Hematopoietic multipotent progenitor cell treated with erythropoietin and hydrocortisone succinate and interleukin-3 and kit ligand, for 15 days (in vitro differentiated cells): ENCODE results near the gene WWC1.
"Not testable (repeated sequence)": the region's sequence is repeated elsewhere in the genome, so short reads cannot be mapped to it uniquely, and the experiment has no call there.

Source experiments
- DNase-seq: peaks from one replicate; pipeline ENCODE4 v3.0.0-alpha.2; 2015; ENCODE audit warnings: low spot score

Gene WWC1

GRCh38 chr5:168308976-168309598, 17.6 kb downstream of the WWC1 start:
- DNase-seq: no peak

GRCh38 chr5:168310541-168310940, 19.1 kb downstream of the WWC1 start:
- DNase-seq: not testable (repeated sequence)

GRCh38 chr5:168311061-168311566, 19.7 kb downstream of the WWC1 start:
- no peak for DNase-seq

GRCh38 chr5:168312606-168313295, 21.3 kb downstream of the WWC1 start:
- no peak for DNase-seq

- no peak for DNase-seq
Observed at GRCh38 chr5:168313596-168314204, 22.3 kb downstream of the WWC1 start.

- DNase-seq: no peak
Observed at GRCh38 chr5:168314735-168315411, 23.4 kb downstream of the WWC1 start.

GRCh38 chr5:168315416-168316138, 24.1 kb downstream of the WWC1 start:
- DNase-seq: no peak

- DNase-seq: no peak
Observed at GRCh38 chr5:168316139-168316578, 24.7 kb downstream of the WWC1 start.

- no peak for DNase-seq
Observed at GRCh38 chr5:168317096-168317520, 25.7 kb downstream of the WWC1 start.

GRCh38 chr5:168317521-168318147, 26.2 kb downstream of the WWC1 start:
- no peak for DNase-seq

- DNase-seq: no peak
Observed at GRCh38 chr5:168318240-168318639, 26.8 kb downstream of the WWC1 start.

- DNase-seq: no peak
Observed at GRCh38 chr5:168319774-168320173, 28.3 kb downstream of the WWC1 start.

GRCh38 chr5:168320805-168321204, 29.4 kb downstream of the WWC1 start:
- DNase-seq: no peak

- no peak for DNase-seq
Observed at GRCh38 chr5:168324859-168325630, 33.6 kb downstream of the WWC1 start.

GRCh38 chr5:168327019-168327421, 35.6 kb downstream of the WWC1 start:
- no peak for DNase-seq

GRCh38 chr5:168327451-168327850, 36.0 kb downstream of the WWC1 start:
- DNase-seq: no peak

GRCh38 chr5:168327994-168328393, 36.5 kb downstream of the WWC1 start:
- DNase-seq: no peak

- DNase-seq: no peak
Observed at GRCh38 chr5:168328814-168329213, 37.4 kb downstream of the WWC1 start.

- DNase-seq: no peak
Observed at GRCh38 chr5:168329302-168329701, 37.9 kb downstream of the WWC1 start.

GRCh38 chr5:168332042-168332441, 40.6 kb downstream of the WWC1 start:
- DNase-seq: no peak

- DNase-seq: no peak
Observed at GRCh38 chr5:168334280-168334679, 42.8 kb downstream of the WWC1 start.
